HCT116 (cell line): Measurements from ENCODE around the gene ROR2. TPM values are rescaled to one million over a fixed set of nuclear protein-coding genes. Genes with fewer than 3 reads are reported as not detected.

Source experiments
- ATAC-seq: fragments of 200-7000 bp; cut with Tn5 transposase; 2 replicates; pipeline ENCODE4 v1.9.1; 2020; ENCODE audit warnings: mild to moderate bottlenecking, moderate library complexity
- BruUV-seq: library from RNA; stranded (reverse); fragments of 400-500 nt; replicated peaks from 2 replicates; lab custom pipeline; 2021; lab: Mats Ljungman, UMichigan
- CTCF ChIA-PET: fragments of 300-600 bp; sonication (Branson Sonifier 250); formaldehyde crosslinking; loops from one replicate; lab custom pipeline; 2021; ENCODE audit warnings: antibody characterized with exemption; lab: Charles Lee
- POLR2A ChIA-PET: fragments of 300-600, 350-600 bp; sonication (Branson Sonifier 250); formaldehyde crosslinking; loops from one replicate; lab custom pipeline; 2021; ENCODE audit warnings: antibody characterized with exemption; lab: Charles Lee
- RAD21 ChIA-PET, 2 experiments: fragments of 300-600 bp; sonication (Branson Sonifier 250); formaldehyde crosslinking; loops; one replicate each; lab custom pipeline; 2023; ENCODE audit warnings: low total read pairs in 2 of 2; ENCODE audit not compliant: uncharacterized antibody in 2 of 2, unreplicated experiment in 2 of 2, low non-redundant PET in 1 of 2; lab: Charles Lee
- DNase-seq: peaks from one replicate; pipeline ENCODE4 v3.0.0-alpha.2; 2010; ENCODE audit warnings: low read depth, low spot score
- H2AFZ ChIP-seq: fragments of 200-600 bp; shearing (Covaris generic), sonication (generic); 2 replicates; pipeline ENCODE4 v1.6.1; 2017; ENCODE audit warnings: low read depth, mixed run types, mixed read lengths, antibody characterized with exemption, low read length; ENCODE audit not compliant: poor library complexity, severe bottlenecking
- H3K27ac ChIP-seq: 2 replicates; pipeline ENCODE4 v1.5.1; 2012; ENCODE audit warnings: low read depth, low read length
- H3K27me3 ChIP-seq: fragments of 200-600 bp; sonication (generic); 2 replicates; pipeline ENCODE4 v1.6.1; 2016; ENCODE audit warnings: mixed run types, low read length, mixed read lengths; ENCODE audit not compliant: insufficient read depth
- H3K36me3 ChIP-seq, 2 experiments: fragments of 200-500 bp in 1 of 2; fragments of 200-600 bp in 1 of 2; sonication (Bioruptor generic) in 1 of 2; sonication (generic) in 1 of 2; 2 replicates each; pipeline versions ENCODE4 v1.5.1 to v1.6.1; 2014 to 2016; ENCODE audit warnings: low read length in 2 of 2, inconsistent platforms in 1 of 2, mixed read lengths in 1 of 2, mixed run types in 1 of 2; ENCODE audit not compliant: insufficient read depth in 2 of 2, control insufficient read depth in 1 of 2
- H3K4me1 ChIP-seq, 2 experiments: fragments of 200-600 bp in 1 of 2; sonication (generic) in 1 of 2; 2 replicates each; pipeline versions ENCODE4 v1.5.1 to v1.6.1; 2012 to 2017; ENCODE audit warnings: low read length in 2 of 2, inconsistent platforms in 1 of 2, mild to moderate bottlenecking in 1 of 2, mixed read lengths in 1 of 2, mixed run types in 1 of 2, moderate library complexity in 1 of 2; ENCODE audit not compliant: insufficient read depth in 2 of 2, control insufficient read depth in 1 of 2
- H3K4me2 ChIP-seq: fragments of 200-600 bp; sonication (generic); 2 replicates; pipeline ENCODE4 v1.6.1; 2017; ENCODE audit warnings: mixed run types, low read length, mixed read lengths
- H3K4me3 ChIP-seq, 2 experiments: fragments of 200-600 bp in 1 of 2; sonication (generic) in 1 of 2; replicated peaks in 1 of 2; 2 replicates each; pipeline ENCODE4 v1.5.1; 2011 to 2016; ENCODE audit warnings: low read length in 2 of 2, control low read depth in 1 of 2, low read depth in 1 of 2, mild to moderate bottlenecking in 1 of 2, mixed read lengths in 1 of 2, mixed run types in 1 of 2
- H3K79me2 ChIP-seq: fragments of 200-600 bp; sonication (generic); 2 replicates; pipeline ENCODE4 v1.6.1; 2017; ENCODE audit warnings: mild to moderate bottlenecking, mixed run types, low read length, moderate library complexity, mixed read lengths; ENCODE audit not compliant: insufficient read depth
- H3K9ac ChIP-seq: fragments of 200-600 bp; sonication (generic); 2 replicates; pipeline ENCODE4 v1.6.1; 2016; ENCODE audit warnings: low read length, mixed read lengths
- H3K9me2 ChIP-seq: fragments of 200-600 bp; sonication (generic), shearing (Covaris generic); 2 replicates; pipeline ENCODE4 v1.6.1; 2017; ENCODE audit warnings: mixed run types, mild to moderate bottlenecking, moderate library complexity; ENCODE audit not compliant: insufficient read depth
- H3K9me3 ChIP-seq, 2 experiments: fragments of 200-500 bp in 1 of 2; fragments of 200-600 bp in 1 of 2; sonication (Bioruptor generic) in 1 of 2; sonication (generic) in 1 of 2; 2 replicates each; pipeline ENCODE4 v1.6.1; 2014 to 2017; ENCODE audit warnings: low read length in 2 of 2, mixed read lengths in 2 of 2, inconsistent platforms in 1 of 2, low read depth in 1 of 2, mild to moderate bottlenecking in 1 of 2, mixed run types in 1 of 2, moderate library complexity in 1 of 2; ENCODE audit not compliant: control insufficient read depth in 1 of 2, insufficient read depth in 1 of 2
- H4K20me1 ChIP-seq: fragments of 200-600 bp; sonication (generic), shearing (Covaris generic); 2 replicates; pipeline ENCODE4 v1.6.1; 2017; ENCODE audit warnings: mixed run types, mild to moderate bottlenecking, moderate library complexity; ENCODE audit not compliant: insufficient read depth
- EZH2 ChIP-seq: fragments of 200-600 bp; sonication (generic); IDR thresholded peaks from 2 replicates; pipeline ENCODE4 v1.6.1; 2017; ENCODE audit warnings: antibody characterized with exemption, mixed run types
- FOSL1 ChIP-seq: IDR thresholded peaks from 2 replicates; pipeline ENCODE4 v1.6.1; 2012; ENCODE audit warnings: low read depth
- REST ChIP-seq: IDR thresholded peaks from 2 replicates; pipeline ENCODE4 v1.6.1; 2012; ENCODE audit warnings: low read depth
- YY1 ChIP-seq: IDR thresholded peaks from 2 replicates; pipeline ENCODE4 v1.6.1; 2011; ENCODE audit warnings: low read length, low read depth, moderate library complexity, mild to moderate bottlenecking; ENCODE audit not compliant: insufficient replicate concordance; ENCODE audit errors: extremely low read depth
- intact Hi-C: fragments of 100-400 bp; cut with micrococcal nuclease; formaldehyde crosslinking; loops from 2 replicates; pipeline ENCODE4 v1.10.0; 2022
- total RNA-seq: library from RNA; stranded (reverse); gene quantifications from one replicate; pipeline ENCODE4 v1.2.1, GENCODE V29; 2021; ENCODE audit not compliant: unreplicated experiment

ROR2 gene
- total RNA-seq, 1 experiment from 2014 or later: 15.7 TPM

- ChIA-PET POLR2A (no interaction called here), CTCF (no interaction called here), RAD21 (no interaction called here)
- Histone ChIP-seq H3K27ac (no peak overlapping the region), H3K4me3 (no peak overlapping the region), H3K9me2 (no peaks in the 10 kb centered on the region), H3K9me3 (no peaks in the 10 kb centered on the region), H3K27me3 (no peaks in the 10 kb centered on the region), H3K4me2 (no peak overlapping the region), H4K20me1 (no peaks in the 10 kb centered on the region), H3K9ac (no peak overlapping the region), H3K36me3 (no peaks in the 10 kb centered on the region), H3K79me2 (no peaks in the 10 kb centered on the region), H3K4me1 (no peaks in the 10 kb centered on the region), H2AFZ (no peak overlapping the region)
- BruUV-seq: no TSS peak
- no peak for TF ChIP-seq YY1
- TF ChIP-seq FOSL1: no peak
- no peak for TF ChIP-seq REST
- ATAC-seq (no peak), DNase-seq (no peak)
- intact Hi-C loops: no loop called here
These were observed 203.7 kb downstream of the ROR2 start for GRCh38 chr9:91746357-91746756.

DNA sequence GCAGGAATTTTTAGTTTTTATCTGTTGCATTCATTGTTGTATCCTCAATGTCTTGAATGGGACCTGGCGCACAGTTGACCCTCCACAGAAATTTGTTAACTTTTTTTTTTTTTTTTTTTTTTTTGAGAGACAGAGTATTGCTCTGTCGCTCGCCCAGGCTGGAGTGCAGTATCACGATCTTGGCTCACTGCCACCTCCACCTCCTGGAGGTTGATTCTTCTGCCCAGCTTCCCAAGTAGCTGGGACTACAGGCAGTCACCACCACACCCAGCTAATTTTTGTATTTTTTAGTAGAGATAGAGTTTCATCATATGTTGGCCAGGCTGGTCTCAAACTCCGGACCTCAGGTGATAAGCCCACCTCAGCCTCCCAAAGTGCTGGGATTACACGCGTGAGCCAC, 205.9 kb downstream of the ROR2 start:
- RAD21 ChIA-PET: interaction anchor here in 1 of 2 experiments (0.7 kb wide), 1 partner anchor 17 kb away, joined by 4 read pairs; no protein-coding TSS in a partner anchor
- Histone ChIP-seq H4K20me1 (no peaks in the 10 kb centered on the region), H3K4me3 (no peak overlapping the region), H3K27me3 (no peaks in the 10 kb centered on the region), H3K9ac (no peak overlapping the region), H3K36me3 (no peaks in the 10 kb centered on the region), H3K4me2 (no peak overlapping the region), H3K9me3 (no peaks in the 10 kb centered on the region), H3K27ac (no peak overlapping the region), H3K9me2 (no peaks in the 10 kb centered on the region), H2AFZ (no peak overlapping the region), H3K79me2 (no peaks in the 10 kb centered on the region), H3K4me1 (no peaks in the 10 kb centered on the region)
- BruUV-seq: no TSS peak
- intact Hi-C loops: no loop called here
- POLR2A ChIA-PET: no interaction called here
- no peak for TF ChIP-seq EZH2
- CTCF ChIA-PET: no interaction called here
- DNase-seq (no peak), ATAC-seq (no peak)
